PC-3 (cell line): Measurements from ENCODE around the gene FLRT1. TPM values are rescaled to one million over a fixed set of nuclear protein-coding genes. Genes with fewer than 3 reads are reported as not detected.

Experiments used
- ATAC-seq: fragments of 200-7000 bp; cut with Tn5 transposase; 2 replicates; pipeline ENCODE4 v1.9.1; 2020; ENCODE audit warnings: mild to moderate bottlenecking, moderate library complexity
- BruUV-seq: library from RNA; stranded (reverse); fragments of 400-500 nt; replicated peaks from 2 replicates; lab custom pipeline; 2021; lab: Mats Ljungman, UMichigan
- CTCF ChIA-PET: fragments of 300-600 bp; sonication (Branson Sonifier 250); formaldehyde crosslinking; loops from one replicate; lab custom pipeline; 2022; ENCODE audit warnings: antibody characterized with exemption; lab: Charles Lee
- POLR2A ChIA-PET: fragments of 300-600 bp; sonication (Branson Sonifier 250); formaldehyde crosslinking; loops from one replicate; lab custom pipeline; 2022; ENCODE audit warnings: antibody characterized with exemption; ENCODE audit not compliant: unreplicated experiment; lab: Charles Lee
- DNase-seq: peaks from one replicate; pipeline ENCODE4 v3.0.0-alpha.2; 2015
- H2AFZ ChIP-seq: fragments of 300-600 bp; sonication (generic); 2 replicates; pipeline ENCODE4 v1.6.0; 2016; ENCODE audit warnings: antibody characterized with exemption, low read length
- H3F3A ChIP-seq: fragments of 300-600 bp; sonication (generic); one replicate; pipeline ENCODE4 v1.6.0; 2017; ENCODE audit warnings: antibody characterized with exemption, low read length, control low read depth, mild to moderate bottlenecking; ENCODE audit not compliant: unreplicated experiment
- H3K27ac ChIP-seq: fragments of 300-600 bp; sonication (generic); 2 replicates; pipeline ENCODE4 v1.5.1; 2016; ENCODE audit warnings: mild to moderate bottlenecking, low read length
- H3K27me3 ChIP-seq: fragments of 300-600 bp; sonication (generic); 2 replicates; pipeline ENCODE4 v1.6.1; 2016; ENCODE audit warnings: low read length, mixed read lengths
- H3K36me3 ChIP-seq: fragments of 300-600 bp; sonication (generic); 2 replicates; pipeline ENCODE4 v1.6.1; 2016; ENCODE audit warnings: low read depth, mixed run types, low read length, mixed read lengths
- H3K4me1 ChIP-seq: fragments of 300-600 bp; sonication (generic); 2 replicates; pipeline ENCODE4 v1.5.1; 2016; ENCODE audit warnings: low read length; ENCODE audit not compliant: insufficient read depth
- H3K4me2 ChIP-seq: fragments of 300-600 bp; sonication (generic); 2 replicates; pipeline ENCODE4 v1.6.0; 2016; ENCODE audit warnings: low read length
- H3K4me3 ChIP-seq: fragments of 300-600 bp; sonication (generic); 2 replicates; pipeline ENCODE4 v1.5.1; 2016; ENCODE audit warnings: mild to moderate bottlenecking, low read length, mixed read lengths
- H3K79me2 ChIP-seq: fragments of 300-600 bp; sonication (generic); 2 replicates; pipeline ENCODE4 v1.6.1; 2017; ENCODE audit warnings: low read length, mixed read lengths
- H3K9ac ChIP-seq: fragments of 300-600 bp; sonication (generic); 2 replicates; pipeline ENCODE4 v1.6.0; 2016; ENCODE audit warnings: mild to moderate bottlenecking, low read length
- H3K9me2 ChIP-seq: fragments of 300-600 bp; sonication (generic); replicated peaks from 2 replicates; pipeline ENCODE4 v1.6.1; 2016; ENCODE audit warnings: mixed run types, low read length, mixed read lengths
- H3K9me3 ChIP-seq: fragments of 300-600 bp; sonication (generic); 2 replicates; pipeline ENCODE4 v1.6.1; 2016; ENCODE audit warnings: low read length, mixed read lengths
- H4K20me1 ChIP-seq: fragments of 300-600 bp; sonication (generic); 2 replicates; pipeline ENCODE4 v1.6.1; 2016; ENCODE audit warnings: low read length, mixed read lengths
- CTCF ChIP-seq: fragments of 300-600 bp; sonication (generic); conservative IDR thresholded peaks from 2 replicates; pipeline ENCODE4 v1.5.1; 2017; ENCODE audit warnings: antibody characterized with exemption, low read depth, mild to moderate bottlenecking, low read length
- EZH2 ChIP-seq: fragments of 300-600 bp; sonication (generic); IDR thresholded peaks from one replicate; pipeline ENCODE4 v1.6.1; 2017; ENCODE audit warnings: antibody characterized with exemption, mild to moderate bottlenecking, low read length; ENCODE audit not compliant: unreplicated experiment
- EZH2phosphoT487 ChIP-seq: fragments of 300-600 bp; sonication (generic); IDR thresholded peaks from 2 replicates; pipeline ENCODE4 v1.6.1; 2018; ENCODE audit warnings: mild to moderate bottlenecking, antibody characterized with exemption, low read length, borderline replicate concordance
- intact Hi-C: fragments of 100-400 bp; cut with micrococcal nuclease; formaldehyde crosslinking; loops from 2 replicates; pipeline ENCODE4 v1.9.0; 2023
- total RNA-seq: library from RNA; depleted of rRNA; stranded (reverse); fragments of >200 nt; gene quantifications from 2 replicates; pipeline ENCODE4 v1.2.3, GENCODE V29; 2014

The FLRT1 gene
- total RNA-seq, 1 experiment from 2014 or later, result not detected

DNA sequence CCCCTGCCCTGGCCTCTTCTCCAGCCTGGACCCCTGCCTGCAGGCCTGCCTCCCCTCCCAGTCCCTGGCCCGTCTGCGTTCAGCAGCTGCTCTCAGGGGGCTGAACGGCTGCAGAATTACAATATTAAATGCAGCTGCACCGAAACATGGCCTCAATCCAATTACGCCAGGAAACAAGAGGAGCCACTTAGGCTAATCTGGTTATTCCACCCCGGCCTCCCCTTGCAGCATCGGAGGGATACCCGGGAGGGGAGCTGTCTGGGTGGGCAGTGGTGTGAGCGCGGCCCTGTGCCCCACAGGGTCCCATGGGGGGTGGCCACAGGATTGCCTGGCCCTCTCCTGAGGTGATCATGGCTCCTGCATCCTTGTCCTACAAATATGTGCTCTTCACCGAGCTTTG lies 42.6 kb downstream of the FLRT1 start:
- Histone ChIP-seq H3K9me2 (no peaks in the 10 kb centered on the region), H3K27ac (no peak overlapping the region), H4K20me1 (0 out of 2 replicates have a peak, but pooled peaks cover 3% of the 10 kb centered on the region), H3F3A (no peaks in the 10 kb centered on the region), H2AFZ (no peak overlapping the region), H3K4me2 (no peak overlapping the region), H3K27me3 (no peaks in the 10 kb centered on the region), H3K79me2 (no peaks in the 10 kb centered on the region), H3K4me3 (no peak overlapping the region), H3K36me3 (no peaks in the 10 kb centered on the region), H3K9me3 (no peaks in the 10 kb centered on the region), H3K9ac (no peak overlapping the region), H3K4me1 (no peaks in the 10 kb centered on the region)
- intact Hi-C loops, result no loop called here
- no peak for ATAC-seq
- no TSS peak for BruUV-seq
- no peak for DNase-seq
- ChIA-PET POLR2A (no interaction called here), CTCF (interaction anchor here (0.6 kb wide), 1 partner anchor 53 kb away, joined by 3 read pairs; no protein-coding TSS in a partner anchor)
- TF ChIP-seq EZH2phosphoT487 (no peak), CTCF (no peak), EZH2 (no peak)

GRCh38 chr11:64078905-64079304 lies 43.2 kb downstream of the FLRT1 start:
- Histone ChIP-seq H4K20me1 (0 out of 2 replicates have a peak, but pooled peaks cover 3% of the 10 kb centered on the region), H3K4me2 (no peak overlapping the region), H3F3A (no peaks in the 10 kb centered on the region), H2AFZ (no peak overlapping the region), H3K4me1 (no peaks in the 10 kb centered on the region), H3K79me2 (no peaks in the 10 kb centered on the region), H3K27me3 (no peaks in the 10 kb centered on the region), H3K9ac (no peak overlapping the region), H3K9me3 (no peaks in the 10 kb centered on the region), H3K9me2 (no peaks in the 10 kb centered on the region), H3K4me3 (no peak overlapping the region), H3K36me3 (no peaks in the 10 kb centered on the region), H3K27ac (no peak overlapping the region)
- DNase-seq, result no peak
- TF ChIP-seq EZH2, result no peak
- no peak for TF ChIP-seq CTCF
- no peak for TF ChIP-seq EZH2phosphoT487
- POLR2A ChIA-PET, result no interaction called here
- no peak for ATAC-seq
- no TSS peak for BruUV-seq
- CTCF ChIA-PET, result no interaction called here
- intact Hi-C loops, result no loop called here

GRCh38 chr11:64080390-64080789 lies 44.7 kb downstream of the FLRT1 start:
- Histone ChIP-seq H3K36me3 (no peaks in the 10 kb centered on the region), H3F3A (no peaks in the 10 kb centered on the region), H2AFZ (no peak overlapping the region), H3K9ac (no peak overlapping the region), H3K4me3 (no peak overlapping the region), H3K9me3 (no peaks in the 10 kb centered on the region), H3K27ac (no peak overlapping the region), H3K9me2 (no peaks in the 10 kb centered on the region), H3K79me2 (no peaks in the 10 kb centered on the region), H3K27me3 (no peaks in the 10 kb centered on the region), H3K4me1 (no peaks in the 10 kb centered on the region), H4K20me1 (0 out of 2 replicates have a peak, but pooled peaks cover 3% of the 10 kb centered on the region), H3K4me2 (no peak overlapping the region)
- no peak for DNase-seq
- intact Hi-C loops, result no loop called here
- no TSS peak for BruUV-seq
- ChIA-PET CTCF (no interaction called here), POLR2A (no interaction called here)
- TF ChIP-seq EZH2phosphoT487 (no peak), EZH2 (no peak)
- no peak for ATAC-seq
